OCI-LY7 (cell line): ENCODE data around the gene RPL39. TPM values are rescaled to one million over a fixed set of nuclear protein-coding genes. Genes with fewer than 3 reads are reported as not detected.
"Not testable (repeated sequence)": the region's sequence is repeated elsewhere in the genome, so short reads cannot be mapped to it uniquely, and the experiment has no call there.

Experiments used
- BruUV-seq: library from RNA; stranded (reverse); fragments of 400-500 nt; replicated peaks from 2 replicates; lab custom pipeline; 2021; lab: Mats Ljungman, UMichigan
- CTCF ChIA-PET: fragments of 300-600 bp; sonication (Branson Sonifier 250); formaldehyde crosslinking; loops from one replicate; lab custom pipeline; 2022; ENCODE audit warnings: antibody characterized with exemption; ENCODE audit not compliant: unreplicated experiment; lab: Charles Lee
- POLR2A ChIA-PET: fragments of 300-600 bp; sonication (Branson Sonifier 250); formaldehyde crosslinking; loops from one replicate; lab custom pipeline; 2022; ENCODE audit warnings: antibody characterized with exemption; lab: Charles Lee
- DNase-seq: peaks from one replicate; pipeline ENCODE4 v3.0.0-alpha.2; 2015; ENCODE audit warnings: low spot score
- H2AFZ ChIP-seq: fragments of 200-600 bp; sonication (generic), shearing (Covaris generic); 2 replicates; pipeline ENCODE4 v1.6.1; 2014; ENCODE audit warnings: mild to moderate bottlenecking, antibody characterized with exemption, low read length, moderate library complexity
- H3K27ac ChIP-seq: fragments of 200-600 bp; sonication (generic); 2 replicates; pipeline ENCODE4 v1.5.1; 2014; ENCODE audit warnings: mixed run types, low read depth, mild to moderate bottlenecking, moderate library complexity, low read length, inconsistent platforms; ENCODE audit not compliant: poor library complexity, severe bottlenecking
- H3K36me3 ChIP-seq: fragments of 200-600 bp; sonication (generic); 2 replicates; pipeline ENCODE4 v1.6.1; 2014; ENCODE audit warnings: mild to moderate bottlenecking, antibody characterized with exemption, low read length, moderate library complexity, mixed read lengths; ENCODE audit not compliant: insufficient read depth
- H3K4me1 ChIP-seq: fragments of 200-600 bp; sonication (generic); 2 replicates; pipeline ENCODE4 v1.5.1; 2014; ENCODE audit warnings: mild to moderate bottlenecking, low read length; ENCODE audit not compliant: insufficient read depth, poor library complexity, severe bottlenecking
- H3K4me2 ChIP-seq: fragments of 200-600 bp; sonication (generic); 2 replicates; pipeline ENCODE4 v1.6.1; 2014; ENCODE audit warnings: mild to moderate bottlenecking, low read length
- H3K4me3 ChIP-seq: fragments of 200-600 bp; sonication (generic); 2 replicates; pipeline ENCODE4 v1.5.1; 2014; ENCODE audit warnings: mild to moderate bottlenecking, low read depth, low read length; ENCODE audit not compliant: poor library complexity, severe bottlenecking
- H3K79me2 ChIP-seq: fragments of 200-600 bp; sonication (generic); 2 replicates; pipeline ENCODE4 v1.6.1; 2016; ENCODE audit warnings: low read depth, mild to moderate bottlenecking, low read length, moderate library complexity, mixed read lengths; ENCODE audit not compliant: insufficient read depth
- H3K9me2 ChIP-seq: fragments of 200-600 bp; sonication (generic); 2 replicates; pipeline ENCODE4 v1.6.1; 2016; ENCODE audit warnings: mild to moderate bottlenecking, low read length, mixed read lengths; ENCODE audit not compliant: insufficient read depth
- H3K9me3 ChIP-seq: fragments of 200-600 bp; sonication (generic); 2 replicates; pipeline ENCODE4 v1.6.1; 2014; ENCODE audit warnings: mild to moderate bottlenecking, mixed run types, low read length, mixed read lengths
- H4K20me1 ChIP-seq: fragments of 200-600 bp; sonication (generic); 2 replicates; pipeline ENCODE4 v1.6.1; 2014; ENCODE audit warnings: mild to moderate bottlenecking, antibody characterized with exemption, low read length, moderate library complexity, mixed read lengths; ENCODE audit not compliant: insufficient read depth
- CTCF ChIP-seq: fragments of 200-600 bp; sonication (generic); conservative IDR thresholded peaks from 2 replicates; pipeline ENCODE4 v1.5.1; 2014; ENCODE audit warnings: mild to moderate bottlenecking, antibody characterized with exemption, low read length, moderate library complexity, mixed read lengths
- EZH2phosphoT487 ChIP-seq: fragments of 200-600 bp; sonication (generic); IDR thresholded peaks from 2 replicates; pipeline ENCODE4 v1.6.1; 2018; ENCODE audit warnings: low read depth, borderline replicate concordance, mild to moderate bottlenecking, mixed run types, antibody characterized with exemption, low read length, moderate library complexity, mixed read lengths
- intact Hi-C: fragments of 100-400 bp; cut with micrococcal nuclease; formaldehyde crosslinking; loops from one replicate; pipeline ENCODE4 v1.10.0; 2022; ENCODE audit not compliant: unreplicated experiment
- total RNA-seq, 2 experiments: library from RNA; depleted of rRNA in 1 of 2; stranded (reverse); fragments of >200 nt in 1 of 2; shearing (Covaris generic) in 1 of 2; gene quantifications; 2 replicates each; pipeline ENCODE4 v1.2.3, GENCODE V29; 2014 to 2022

RPL39 gene
- total RNA-seq, 2 experiments from 2014 or later = 2,070 to 2,118 TPM

- no peak overlapping the region for H3K27ac ChIP-seq
These were observed 17.8 kb upstream of the RPL39 start for GRCh38 chrX:119809185-119809666.

GRCh38 chrX:119808461-119808860 is 17.0 kb upstream of the RPL39 start:
- H3K4me1 ChIP-seq, H3K36me3 ChIP-seq, DNase-seq, H4K20me1 ChIP-seq, H3K4me3 ChIP-seq, BruUV-seq, POLR2A ChIA-PET, H3K9me3 ChIP-seq, H3K27ac ChIP-seq, H3K4me2 ChIP-seq, H3K79me2 ChIP-seq, H3K9me2 ChIP-seq, intact Hi-C loops, H2AFZ ChIP-seq, CTCF ChIA-PET: not testable (repeated sequence)

More at GRCh38 chrX:119809185-119809666, 17.8 kb upstream of the RPL39 start:
- Histone ChIP-seq H4K20me1 (no peaks in the 10 kb centered on the region), H3K79me2 (no peaks in the 10 kb centered on the region), H3K9me2 (no peaks in the 10 kb centered on the region), H3K4me3 (no peak overlapping the region), H3K4me1 (no peaks in the 10 kb centered on the region), H3K4me2 (no peak overlapping the region), H3K9me3 (no peaks in the 10 kb centered on the region), H2AFZ (no peak overlapping the region), H3K36me3 (no peaks in the 10 kb centered on the region)
- TF ChIP-seq CTCF (no peak), EZH2phosphoT487 (no peak)
- DNase-seq = no peak
- no TSS peak for BruUV-seq
- POLR2A ChIA-PET = interaction anchor here (1.0 to 1.3 kb wide), 2 partner anchors 8 to 12 kb away, joined by 3 to 4 read pairs; no protein-coding TSS in a partner anchor
- intact Hi-C loops = no loop called here
- CTCF ChIA-PET = no interaction called here

- no peaks in the 10 kb centered on the region for H3K79me2 ChIP-seq
- no peaks in the 10 kb centered on the region for H3K9me3 ChIP-seq
- H4K20me1 ChIP-seq = no peaks in the 10 kb centered on the region
- no peak overlapping the region for H3K4me2 ChIP-seq
- no peaks in the 10 kb centered on the region for H3K4me1 ChIP-seq
- TF ChIP-seq CTCF (no peak), EZH2phosphoT487 (no peak)
- no peaks in the 10 kb centered on the region for H3K36me3 ChIP-seq
- ChIA-PET POLR2A (no interaction called here), CTCF (no interaction called here)
- H3K9me2 ChIP-seq = no peaks in the 10 kb centered on the region
- no peak for DNase-seq
- intact Hi-C loops = no loop called here
- no peak overlapping the region for H3K4me3 ChIP-seq
- no peak overlapping the region for H3K27ac ChIP-seq
- no TSS peak for BruUV-seq
- no peak overlapping the region for H2AFZ ChIP-seq
These were observed 11.1 kb upstream of the RPL39 start for GRCh38 chrX:119802546-119802945.
